Measurements from ENCODE around the gene NAA40.

Gene NAA40

DNA sequence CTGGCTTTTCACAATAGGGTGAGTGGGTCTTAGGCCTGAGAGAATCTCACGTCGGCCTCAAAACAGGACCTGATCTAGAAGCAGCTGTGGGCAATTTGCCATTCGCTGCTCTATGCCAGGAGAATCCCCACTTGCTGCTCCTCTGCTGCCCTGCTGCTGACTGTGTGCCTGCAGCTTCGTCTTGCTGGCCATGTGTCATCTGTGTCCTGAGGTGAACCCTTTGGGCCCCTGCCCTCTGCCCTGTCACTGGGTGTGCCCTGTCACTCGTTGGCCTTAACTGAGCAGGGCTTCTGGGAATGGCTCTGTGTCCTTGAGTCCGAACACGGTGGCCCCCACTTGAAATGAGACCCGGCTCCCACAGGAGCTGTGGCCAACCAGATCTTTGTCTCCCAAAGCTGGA, 6.2 kb downstream of the NAA40 start:
- H3K27me3 ChIP-seq (ENCODE audit: insufficient read depth, low read depth, severe bottlenecking) = no peaks in the 10 kb centered on the region
- DNase-seq = no peak
- H3K27ac ChIP-seq = peak overlapping the region; percentile 11; the same call in 1 of the 2 replicates
- peaks cover 58% of the 10 kb centered on the region for H3K36me3 ChIP-seq
- TF ChIP-seq, protein P1, sequence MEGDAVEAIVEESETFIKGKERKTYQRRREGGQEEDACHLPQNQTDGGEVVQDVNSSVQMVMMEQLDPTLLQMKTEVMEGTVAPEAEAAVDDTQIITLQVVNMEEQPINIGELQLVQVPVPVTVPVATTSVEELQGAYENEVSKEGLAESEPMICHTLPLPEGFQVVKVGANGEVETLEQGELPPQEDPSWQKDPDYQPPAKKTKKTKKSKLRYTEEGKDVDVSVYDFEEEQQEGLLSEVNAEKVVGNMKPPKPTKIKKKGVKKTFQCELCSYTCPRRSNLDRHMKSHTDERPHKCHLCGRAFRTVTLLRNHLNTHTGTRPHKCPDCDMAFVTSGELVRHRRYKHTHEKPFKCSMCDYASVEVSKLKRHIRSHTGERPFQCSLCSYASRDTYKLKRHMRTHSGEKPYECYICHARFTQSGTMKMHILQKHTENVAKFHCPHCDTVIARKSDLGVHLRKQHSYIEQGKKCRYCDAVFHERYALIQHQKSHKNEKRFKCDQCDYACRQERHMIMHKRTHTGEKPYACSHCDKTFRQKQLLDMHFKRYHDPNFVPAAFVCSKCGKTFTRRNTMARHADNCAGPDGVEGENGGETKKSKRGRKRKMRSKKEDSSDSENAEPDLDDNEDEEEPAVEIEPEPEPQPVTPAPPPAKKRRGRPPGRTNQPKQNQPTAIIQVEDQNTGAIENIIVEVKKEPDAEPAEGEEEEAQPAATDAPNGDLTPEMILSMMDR (IDR thresholded peaks at IDR 0.05; ENCODE audit: low read depth, low read length) = no peak
- H3K9me3 ChIP-seq (ENCODE audit: severe bottlenecking) = no peaks in the 10 kb centered on the region
- H3K4me3 ChIP-seq (ENCODE audit: low read depth, low read length) = no peak overlapping the region

DNA sequence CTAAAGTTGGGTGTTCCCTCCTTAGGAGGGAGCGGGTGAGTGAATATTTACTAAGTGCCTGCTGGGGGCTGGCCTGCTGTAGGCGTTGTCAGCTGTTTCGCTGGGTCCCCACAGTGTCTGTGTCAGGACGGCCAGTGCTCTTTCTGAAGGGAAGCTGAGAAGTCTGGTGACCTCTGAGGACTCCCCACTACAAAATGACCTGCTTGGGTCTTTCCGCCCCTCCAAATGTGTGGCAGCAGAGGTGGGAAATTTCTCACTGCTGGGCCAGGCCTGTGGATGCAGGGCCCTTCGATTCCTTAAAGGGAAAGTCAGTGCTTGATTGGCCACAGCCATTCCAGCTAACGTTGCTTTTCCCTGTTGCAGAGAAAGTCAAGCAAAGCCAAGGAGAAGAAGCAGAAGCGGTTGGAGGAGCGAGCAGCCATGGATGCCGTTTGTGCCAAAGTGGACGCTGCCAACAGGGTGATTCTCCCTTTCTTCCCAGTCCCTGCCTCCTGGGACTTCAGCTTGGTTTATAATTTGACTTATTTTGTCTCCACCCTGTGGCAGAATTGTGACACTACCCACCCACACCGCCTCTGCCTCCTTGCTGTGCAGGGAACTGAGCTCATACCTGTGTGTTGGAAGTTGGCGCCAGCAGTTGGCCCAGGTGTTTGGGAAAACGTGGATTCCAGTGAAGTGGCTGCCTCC, 6.8 kb downstream of the NAA40 start:
- peaks cover 58% of the 10 kb centered on the region for H3K36me3 ChIP-seq
- H3K4me3 ChIP-seq (ENCODE audit: low read depth, low read length) = no peak overlapping the region
- peak; percentile 67 for DNase-seq
- TF ChIP-seq, protein P1 (IDR thresholded peaks at IDR 0.05; ENCODE audit: low read depth, low read length) = peak; percentile 69
- H3K27me3 ChIP-seq (ENCODE audit: insufficient read depth, low read depth, severe bottlenecking) = no peaks in the 10 kb centered on the region
- no peaks in the 10 kb centered on the region for H3K9me3 ChIP-seq (ENCODE audit: severe bottlenecking)
- H3K27ac ChIP-seq = peak overlapping the region; percentile 11; the same call in 1 of the 2 replicates

DNA sequence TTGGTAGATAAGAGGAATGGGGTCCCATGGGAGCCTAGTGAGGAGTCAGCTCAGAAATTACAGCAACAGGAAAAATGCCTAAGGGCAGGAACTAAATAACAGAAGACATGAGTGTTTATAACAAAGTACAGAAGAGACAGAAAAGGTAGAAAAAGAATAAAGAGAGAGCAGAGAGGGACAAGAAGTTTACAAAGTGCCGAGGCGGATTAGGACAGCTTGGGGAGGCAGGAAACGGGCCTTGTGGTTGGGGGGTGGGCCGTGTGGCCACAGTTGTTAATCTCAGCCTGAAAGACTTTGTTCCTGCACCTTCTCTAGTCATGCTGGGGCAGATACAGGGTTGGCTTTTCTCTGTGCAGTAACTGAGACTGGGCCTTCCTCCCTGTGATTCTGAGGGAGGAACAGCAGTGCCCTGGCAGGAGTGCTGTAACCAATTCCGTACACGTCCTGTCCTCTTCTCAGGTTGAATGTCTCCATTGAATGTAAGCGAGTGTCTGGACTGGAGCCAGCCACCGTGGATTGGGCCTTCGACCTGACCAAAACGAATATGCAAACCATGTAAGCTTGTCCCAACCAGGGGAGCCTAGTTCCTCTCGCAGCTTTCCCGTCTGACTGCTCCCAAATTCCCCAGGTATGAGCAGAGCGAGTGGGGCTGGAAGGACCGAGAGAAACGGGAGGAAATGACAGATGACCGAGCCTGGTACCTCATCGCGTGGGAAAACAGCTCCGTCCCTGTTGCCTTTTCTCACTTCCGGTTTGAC, 13.2 kb downstream of the NAA40 start:
- no peak for DNase-seq
- Histone ChIP-seq H3K27ac (no peak overlapping the region), H3K36me3 (peaks cover 82% of the 10 kb centered on the region), H3K27me3 (ENCODE audit: insufficient read depth, low read depth, severe bottlenecking) (no peaks in the 10 kb centered on the region), H3K9me3 (ENCODE audit: severe bottlenecking) (no peaks in the 10 kb centered on the region), H3K4me3 (ENCODE audit: low read depth, low read length) (no peak overlapping the region)
- TF ChIP-seq, protein P1 (IDR thresholded peaks at IDR 0.05; ENCODE audit: low read depth, low read length) = no peak

DNA sequence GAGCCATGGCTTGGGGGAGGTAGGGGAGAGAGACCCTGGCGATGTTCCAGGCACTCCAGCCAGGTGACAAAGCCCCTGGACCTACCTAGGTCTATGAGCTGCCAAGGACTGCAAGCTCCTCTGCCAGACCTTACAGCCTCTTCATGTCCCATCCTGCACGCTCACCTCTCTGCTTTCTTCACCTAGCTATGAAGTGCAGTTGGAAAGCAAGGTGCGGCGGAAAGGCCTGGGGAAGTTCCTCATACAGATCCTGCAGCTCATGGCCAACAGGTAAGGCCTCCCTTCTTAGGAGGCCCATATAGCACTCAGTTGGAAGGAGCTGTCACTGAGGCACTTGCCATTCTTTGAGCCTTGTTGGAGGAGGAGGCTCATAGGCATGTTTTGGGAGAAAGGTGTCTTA, 13.8 kb downstream of the NAA40 start:
- DNase-seq = no peak
- Histone ChIP-seq H3K27ac (no peak overlapping the region), H3K9me3 (ENCODE audit: severe bottlenecking) (no peaks in the 10 kb centered on the region), H3K36me3 (peaks cover 81% of the 10 kb centered on the region), H3K4me3 (ENCODE audit: low read depth, low read length) (no peak overlapping the region), H3K27me3 (ENCODE audit: insufficient read depth, low read depth, severe bottlenecking) (no peaks in the 10 kb centered on the region)
- TF ChIP-seq, protein P1 (IDR thresholded peaks at IDR 0.05; ENCODE audit: low read depth, low read length) = no peak

DNA sequence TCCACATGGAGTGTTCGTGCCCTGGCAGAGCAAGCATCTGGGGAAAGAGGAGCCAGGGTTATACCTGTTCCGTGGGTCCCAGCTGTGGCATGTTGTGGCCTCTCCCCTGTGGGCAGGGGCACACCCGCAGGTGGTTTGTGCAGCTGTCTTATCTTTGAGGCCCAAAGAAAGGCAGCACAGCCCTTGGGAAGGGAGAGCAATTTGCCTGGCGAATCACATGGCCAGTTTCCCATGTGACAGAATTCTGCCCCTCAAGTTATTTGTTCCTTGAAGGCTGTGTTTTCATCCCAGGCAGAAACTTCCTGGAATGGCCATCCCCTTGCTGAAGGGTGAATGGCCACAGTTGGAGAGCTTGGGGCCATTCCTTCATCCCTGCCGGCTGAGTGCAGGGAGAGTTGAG, 19.2 kb downstream of the NAA40 start:
- Histone ChIP-seq H3K27me3 (ENCODE audit: insufficient read depth, low read depth, severe bottlenecking) (no peaks in the 10 kb centered on the region), H3K9me3 (ENCODE audit: severe bottlenecking) (no peaks in the 10 kb centered on the region), H3K27ac (no peak overlapping the region), H3K4me3 (ENCODE audit: low read depth, low read length) (no peak overlapping the region), H3K36me3 (peaks cover 44% of the 10 kb centered on the region)
- no peak for DNase-seq
- TF ChIP-seq, protein P1 (IDR thresholded peaks at IDR 0.05; ENCODE audit: low read depth, low read length) = no peak

Measured in WERI-Rb-1 (cell line).